Fibroblast of the aortic adventitia (primary cell): ENCODE measurements around the gene GAST. TPM values are rescaled to one million over a fixed set of nuclear protein-coding genes. Genes with fewer than 3 reads are reported as not detected.
"Not testable (repeated sequence)": the region's sequence is repeated elsewhere in the genome, so short reads cannot be mapped to it uniquely, and the experiment has no call there.

Experiments
- DNase-seq: peaks from one replicate; pipeline ENCODE4 v3.0.0-alpha.2; 2010; ENCODE audit warnings: low read depth
- H3K4me3 ChIP-seq: 2 replicates; pipeline ENCODE4 v1.5.1; 2011; ENCODE audit warnings: low read depth, mild to moderate bottlenecking, control low read depth, low read length, moderate library complexity
- total RNA-seq: library from RNA; depleted of rRNA; stranded (reverse); fragments of >200 nt; gene quantifications from 2 replicates; pipeline ENCODE4 v1.2.3, GENCODE V29; 2012; ENCODE audit warnings: low replicate concordance
- TF ChIP-seq, protein P1 (sequence below): IDR thresholded peaks from 2 replicates; pipeline ENCODE4 v1.5.1; 2011; ENCODE audit warnings: mild to moderate bottlenecking, low read length, control low read depth, inconsistent platforms; ENCODE audit not compliant: insufficient read depth

The GAST gene
- total RNA-seq, 1 donor = not detected

DNA sequence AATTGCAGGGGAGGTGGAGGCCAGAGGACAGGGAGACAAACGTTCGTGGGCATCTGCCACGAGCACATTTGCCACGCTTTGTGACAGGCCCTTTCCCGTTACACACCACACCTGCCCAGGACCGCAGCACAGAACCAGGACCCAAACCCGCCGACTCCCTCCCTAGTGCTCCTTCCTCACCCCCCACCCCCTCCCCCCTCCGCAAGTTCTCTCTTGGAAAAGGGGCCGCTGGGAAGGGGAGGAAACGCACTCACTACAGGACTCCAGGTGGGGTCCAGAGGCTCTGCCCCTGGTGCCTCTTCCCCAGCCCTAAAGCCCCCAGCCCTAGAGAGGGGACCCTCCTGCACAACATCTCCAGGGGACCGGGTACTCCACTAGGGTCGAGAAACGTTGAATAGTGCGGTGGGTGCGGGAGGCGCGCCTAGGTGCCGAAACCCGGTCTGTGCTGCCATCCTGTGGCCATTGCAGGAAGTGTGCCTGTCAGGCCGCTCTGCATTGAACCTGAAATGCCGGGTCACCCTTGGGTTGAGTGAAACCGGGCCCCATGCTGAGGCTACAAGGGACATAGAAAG lies 45.3 kb upstream of the GAST start:
- H3K4me3 ChIP-seq = peak overlapping the region; percentile 59
- TF ChIP-seq, protein P1, sequence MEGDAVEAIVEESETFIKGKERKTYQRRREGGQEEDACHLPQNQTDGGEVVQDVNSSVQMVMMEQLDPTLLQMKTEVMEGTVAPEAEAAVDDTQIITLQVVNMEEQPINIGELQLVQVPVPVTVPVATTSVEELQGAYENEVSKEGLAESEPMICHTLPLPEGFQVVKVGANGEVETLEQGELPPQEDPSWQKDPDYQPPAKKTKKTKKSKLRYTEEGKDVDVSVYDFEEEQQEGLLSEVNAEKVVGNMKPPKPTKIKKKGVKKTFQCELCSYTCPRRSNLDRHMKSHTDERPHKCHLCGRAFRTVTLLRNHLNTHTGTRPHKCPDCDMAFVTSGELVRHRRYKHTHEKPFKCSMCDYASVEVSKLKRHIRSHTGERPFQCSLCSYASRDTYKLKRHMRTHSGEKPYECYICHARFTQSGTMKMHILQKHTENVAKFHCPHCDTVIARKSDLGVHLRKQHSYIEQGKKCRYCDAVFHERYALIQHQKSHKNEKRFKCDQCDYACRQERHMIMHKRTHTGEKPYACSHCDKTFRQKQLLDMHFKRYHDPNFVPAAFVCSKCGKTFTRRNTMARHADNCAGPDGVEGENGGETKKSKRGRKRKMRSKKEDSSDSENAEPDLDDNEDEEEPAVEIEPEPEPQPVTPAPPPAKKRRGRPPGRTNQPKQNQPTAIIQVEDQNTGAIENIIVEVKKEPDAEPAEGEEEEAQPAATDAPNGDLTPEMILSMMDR = peak; percentile 95
- peak; percentile 69 for DNase-seq

DNA sequence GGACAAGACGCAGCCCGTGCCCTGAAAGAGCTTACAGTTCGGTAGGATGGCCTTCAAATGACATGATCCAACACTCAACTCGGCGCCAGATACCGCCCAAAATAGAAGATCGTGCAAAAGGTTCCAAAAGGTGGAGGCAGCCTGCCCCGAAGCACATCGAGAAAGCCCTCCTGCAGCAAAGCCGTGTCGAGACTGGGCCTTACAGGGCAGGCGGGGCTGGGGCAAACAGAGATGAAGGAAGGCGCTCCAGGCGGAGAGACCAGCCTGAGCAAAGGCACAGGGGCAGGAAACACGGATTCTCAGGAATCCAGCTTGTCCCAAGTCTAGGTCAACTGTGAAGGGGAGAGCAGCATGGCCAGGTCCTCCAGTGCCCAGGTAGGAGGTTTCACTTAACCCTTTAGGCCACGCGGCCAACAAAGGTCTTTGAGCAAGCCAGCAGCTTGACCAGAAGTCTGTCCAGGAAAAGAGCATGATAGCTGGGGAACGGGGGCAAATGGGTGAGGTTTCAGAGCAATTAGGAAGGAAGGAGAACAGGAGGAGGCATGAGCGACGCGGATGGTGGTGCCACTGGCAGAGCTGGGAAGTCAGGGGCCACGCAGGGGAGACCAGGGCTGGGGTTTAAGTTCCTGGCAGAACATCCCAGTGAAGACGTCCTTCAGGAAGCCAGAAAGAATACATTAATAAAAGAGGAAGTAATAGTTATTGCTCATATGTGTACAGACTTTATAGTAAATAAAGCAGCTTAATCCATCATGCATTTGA lies 44.7 kb upstream of the GAST start:
- TF ChIP-seq, protein P1 = no peak
- DNase-seq = no peak
- no peak overlapping the region for H3K4me3 ChIP-seq

DNA sequence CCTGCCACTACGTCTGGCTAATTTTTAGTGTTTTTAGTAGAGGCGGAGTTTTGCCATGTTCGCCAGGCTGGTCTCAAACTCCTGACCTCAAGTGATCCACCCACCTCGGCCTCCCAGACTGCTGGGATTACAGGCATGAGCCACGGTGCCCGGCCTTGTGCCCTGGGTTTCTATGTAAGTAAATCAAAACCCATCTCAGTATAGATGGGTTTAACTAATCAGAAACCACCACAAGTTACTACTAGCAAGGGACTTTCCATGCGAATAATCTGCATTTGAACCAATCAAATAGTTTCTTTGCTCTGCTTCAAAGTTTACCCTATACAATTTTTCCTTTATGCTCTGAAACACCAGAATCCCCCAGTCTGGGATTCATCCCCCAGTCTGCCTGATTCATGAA lies 40.0 kb upstream of the GAST start:
- TF ChIP-seq, protein P1 = no peak
- no peak for DNase-seq
- no peak overlapping the region for H3K4me3 ChIP-seq

DNA sequence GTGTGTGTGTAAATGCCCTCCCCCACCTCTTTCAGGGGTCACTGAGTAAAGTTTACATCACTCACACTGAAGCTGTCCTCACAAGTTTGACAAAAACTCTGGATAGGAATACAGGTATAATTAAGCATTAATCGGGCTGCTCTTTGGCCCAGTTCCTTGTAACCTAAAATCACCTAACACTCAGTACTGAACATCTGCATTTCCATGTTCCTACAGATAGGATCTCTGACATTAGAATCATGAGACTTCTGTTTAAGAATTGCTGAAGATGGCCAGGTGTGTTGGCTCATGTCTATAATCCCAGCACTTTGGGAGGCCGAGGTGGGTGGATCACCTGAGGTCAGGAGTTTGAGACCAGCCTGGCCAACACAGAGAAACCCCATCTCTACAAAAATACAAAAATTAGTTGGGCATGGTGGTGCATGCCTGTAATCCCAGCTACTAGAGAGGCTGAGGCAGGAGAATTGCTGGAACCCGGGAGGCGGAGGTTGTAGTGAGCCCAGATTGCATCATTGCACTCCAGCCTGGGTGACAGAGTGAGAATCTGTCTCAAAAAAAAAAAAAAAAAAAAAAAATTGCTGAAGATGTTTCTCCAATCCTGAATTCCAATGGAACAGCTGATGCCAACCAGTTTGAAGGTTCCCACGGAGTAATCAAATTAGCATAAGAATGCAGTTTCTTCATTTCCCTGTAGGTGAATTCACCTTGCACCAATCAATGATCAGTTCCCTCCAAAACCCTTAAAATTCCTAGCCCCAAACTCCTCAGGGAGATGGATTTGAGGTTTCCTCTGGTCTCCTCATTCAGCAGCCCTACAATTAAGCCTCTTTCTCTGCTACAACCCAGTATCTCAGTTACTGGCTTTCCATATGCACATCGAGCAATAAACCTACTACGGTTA lies 36.7 kb upstream of the GAST start:
- H3K4me3 ChIP-seq, DNase-seq: not testable (repeated sequence)

DNA sequence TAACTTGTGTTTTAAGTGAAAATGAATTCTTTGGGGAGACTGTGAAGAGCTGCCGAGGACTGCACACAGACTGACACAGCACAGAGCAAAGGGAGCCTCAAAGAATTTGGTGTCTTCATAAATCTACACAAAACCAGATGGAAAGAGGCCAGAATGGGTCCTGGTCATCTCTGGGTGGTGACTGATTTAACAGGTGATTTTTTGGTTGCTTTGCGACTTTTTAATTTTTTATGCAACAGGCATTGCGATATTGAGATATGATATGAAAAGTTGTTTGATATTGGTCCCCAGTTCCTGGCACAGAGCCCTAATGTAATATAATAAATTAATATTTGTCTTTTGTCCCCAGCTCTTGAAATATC lies 36.1 kb upstream of the GAST start:
- H3K4me3 ChIP-seq = no peak overlapping the region
- DNase-seq = no peak
- TF ChIP-seq, protein P1 = no peak

DNA sequence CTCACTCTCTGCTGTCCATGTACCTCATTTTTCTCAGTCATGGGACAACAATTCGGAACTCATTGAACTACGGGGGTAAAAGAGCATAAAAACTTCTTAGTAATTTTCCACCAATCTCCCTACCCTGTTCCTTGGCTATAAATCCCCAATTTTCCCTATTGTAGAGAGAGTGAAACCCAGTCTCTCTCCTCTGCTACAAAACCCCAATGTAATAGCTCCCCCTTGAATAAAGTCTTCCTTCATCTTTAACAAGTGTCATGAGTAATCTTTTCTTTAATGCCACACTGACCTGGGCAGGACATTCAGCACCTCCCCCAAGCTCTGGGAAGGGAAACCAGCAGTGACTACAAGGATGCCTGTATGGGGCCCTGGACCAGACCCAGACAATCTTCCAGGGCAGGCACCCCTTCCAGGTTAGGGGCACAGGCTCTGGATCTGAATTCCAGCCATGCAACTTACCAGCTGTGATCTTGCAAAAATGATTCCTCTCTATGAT lies 33.7 kb upstream of the GAST start:
- peak; percentile 15 for DNase-seq
- H3K4me3 ChIP-seq = peak overlapping the region; percentile 32
- TF ChIP-seq, protein P1 = no peak
